Omental fat pad (tissue), 4 donors: ENCODE results near the gene DNAH11. TPM values are rescaled to one million over a fixed set of nuclear protein-coding genes. Genes with fewer than 3 reads are reported as not detected.

ENCODE experiments used
- ATAC-seq: fragments of 150-250 bp; one replicate; pipeline ENCODE4 v1.9.1; 2016; ENCODE audit warnings: mild to moderate bottlenecking, moderate library complexity; ENCODE audit not compliant: low FRiP score
- DNase-seq: peaks from one replicate; pipeline ENCODE4 v3.0.0-alpha.2; 2019; ENCODE audit warnings: low spot score
- total RNA-seq, 4 donors: library from RNA; depleted of rRNA; stranded (reverse); fragments of >200 nt; gene quantifications; one replicate each; pipeline ENCODE4 v1.1.0, GENCODE V29; 2016
- TF ChIP-seq, protein P1 (sequence below), 3 donors: fragments of 450-650 bp; IDR thresholded peaks; one replicate each; pipeline ENCODE4 v1.5.1; 2016 to 2017; ENCODE audit warnings: antibody characterized with exemption in 3 of 3, mild to moderate bottlenecking in 3 of 3, moderate library complexity in 2 of 3

DNAH11 gene
- total RNA-seq, 4 donors from 2014 or later: 0.32 to 0.88 (median 0.49) TPM

DNA sequence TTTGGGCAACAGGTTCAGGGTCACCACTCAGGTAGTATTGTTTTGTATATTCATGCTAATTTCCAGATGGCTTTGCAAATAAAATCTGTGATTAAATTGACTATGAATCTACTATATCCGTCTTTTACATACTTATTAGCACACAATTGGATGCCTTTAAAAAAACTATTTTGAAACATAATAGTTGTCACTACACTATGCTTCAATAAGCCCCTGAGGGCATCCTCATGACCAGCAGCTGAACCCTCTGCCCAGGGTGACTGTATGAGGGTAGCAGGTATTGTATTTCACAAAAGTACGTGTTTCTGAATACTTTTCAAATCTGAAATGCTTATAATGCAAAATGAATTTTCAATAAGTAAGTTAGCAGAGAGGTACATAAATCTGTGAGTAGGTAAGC, 97.3 kb downstream of the DNAH11 start:
- TF ChIP-seq, protein P1, sequence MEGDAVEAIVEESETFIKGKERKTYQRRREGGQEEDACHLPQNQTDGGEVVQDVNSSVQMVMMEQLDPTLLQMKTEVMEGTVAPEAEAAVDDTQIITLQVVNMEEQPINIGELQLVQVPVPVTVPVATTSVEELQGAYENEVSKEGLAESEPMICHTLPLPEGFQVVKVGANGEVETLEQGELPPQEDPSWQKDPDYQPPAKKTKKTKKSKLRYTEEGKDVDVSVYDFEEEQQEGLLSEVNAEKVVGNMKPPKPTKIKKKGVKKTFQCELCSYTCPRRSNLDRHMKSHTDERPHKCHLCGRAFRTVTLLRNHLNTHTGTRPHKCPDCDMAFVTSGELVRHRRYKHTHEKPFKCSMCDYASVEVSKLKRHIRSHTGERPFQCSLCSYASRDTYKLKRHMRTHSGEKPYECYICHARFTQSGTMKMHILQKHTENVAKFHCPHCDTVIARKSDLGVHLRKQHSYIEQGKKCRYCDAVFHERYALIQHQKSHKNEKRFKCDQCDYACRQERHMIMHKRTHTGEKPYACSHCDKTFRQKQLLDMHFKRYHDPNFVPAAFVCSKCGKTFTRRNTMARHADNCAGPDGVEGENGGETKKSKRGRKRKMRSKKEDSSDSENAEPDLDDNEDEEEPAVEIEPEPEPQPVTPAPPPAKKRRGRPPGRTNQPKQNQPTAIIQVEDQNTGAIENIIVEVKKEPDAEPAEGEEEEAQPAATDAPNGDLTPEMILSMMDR (IDR thresholded peaks at IDR 0.05): no peak
- DNase-seq: no peak

DNA sequence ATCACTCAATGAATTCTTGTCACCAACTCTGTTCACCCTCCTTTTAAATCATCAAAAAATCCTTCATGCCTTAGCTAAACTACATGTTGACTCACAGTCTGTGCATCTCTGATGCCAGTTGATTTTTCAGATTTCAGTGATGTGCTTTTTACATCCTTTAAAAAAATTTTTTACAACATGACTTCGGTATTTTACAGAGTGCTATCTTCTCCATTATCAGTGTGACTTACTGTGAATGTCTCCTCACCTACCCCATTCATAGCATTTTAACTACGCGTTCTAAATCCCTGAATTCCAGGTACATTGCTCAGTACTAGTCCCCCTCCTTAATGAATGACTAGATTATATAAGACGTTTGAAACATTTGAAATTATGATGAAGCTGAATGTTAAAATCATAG, 98.7 kb downstream of the DNAH11 start:
- no peak for ATAC-seq
- TF ChIP-seq, protein P1 (IDR thresholded peaks at IDR 0.05): no peak
- DNase-seq: no peak

More for the DNA sequence above, 97.3 kb downstream of the DNAH11 start:
- no peak for ATAC-seq

DNA sequence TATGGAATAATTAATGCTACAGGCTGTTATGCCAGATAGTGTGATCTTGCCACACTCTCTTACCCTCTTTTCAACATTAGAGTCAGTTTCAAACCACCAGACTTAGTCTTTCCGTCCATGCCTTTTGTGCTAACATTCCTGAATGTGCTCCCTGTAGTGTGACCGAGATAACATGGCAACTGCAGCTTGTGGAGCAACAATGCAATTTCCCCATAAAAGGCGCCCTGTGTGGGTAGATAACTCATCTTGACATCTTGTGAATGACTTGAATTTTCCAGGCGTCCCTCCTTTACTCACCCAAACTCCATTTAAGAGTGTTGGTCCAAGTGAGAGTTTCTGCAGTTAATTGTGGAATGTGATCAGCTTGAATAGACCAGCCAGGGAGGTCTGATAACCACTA, 99.6 kb downstream of the DNAH11 start:
- TF ChIP-seq, protein P1 (IDR thresholded peaks at IDR 0.05): no peak
- DNase-seq: no peak
- ATAC-seq: no peak

DNA sequence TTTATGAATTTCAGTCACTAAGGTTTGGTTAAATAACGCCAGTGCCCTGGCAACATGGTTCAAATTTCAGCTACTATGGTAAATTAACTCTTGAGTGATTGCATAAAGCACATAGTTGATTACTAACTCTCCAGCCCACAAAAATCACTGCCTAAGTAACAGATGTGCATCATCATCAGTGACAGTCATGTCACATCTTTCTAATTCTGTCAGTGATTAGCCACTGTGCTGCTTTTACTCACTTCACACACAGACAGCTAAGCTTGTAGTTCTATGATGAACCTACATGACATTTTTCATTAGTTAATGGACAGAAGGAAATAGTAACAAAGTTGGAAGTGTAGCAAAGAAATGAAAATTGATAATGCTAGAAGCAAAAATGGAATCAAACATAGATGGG, 108.9 kb downstream of the DNAH11 start:
- ATAC-seq (no peak), DNase-seq (no peak)
- TF ChIP-seq, protein P1 (IDR thresholded peaks at IDR 0.05): no peak

DNA sequence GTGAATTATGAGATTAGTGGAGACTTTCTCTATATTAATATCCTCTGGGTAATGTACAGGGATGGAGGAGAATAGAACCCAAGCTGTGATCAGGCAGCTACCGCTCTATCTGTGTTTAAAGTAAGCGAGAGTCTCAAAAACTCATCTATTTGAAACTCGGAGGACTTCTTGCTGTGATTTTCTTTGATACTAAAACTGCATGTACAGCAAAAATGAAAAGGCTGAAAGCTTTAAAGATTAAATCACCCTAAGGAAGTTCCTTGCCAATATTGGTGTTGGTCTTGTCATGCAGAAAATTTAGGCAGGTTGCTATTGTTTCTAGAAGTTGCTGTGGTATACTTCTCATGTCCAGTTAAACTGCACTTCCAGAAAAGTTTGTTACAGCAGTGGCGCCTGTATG, 110.8 kb downstream of the DNAH11 start:
- ATAC-seq: no peak
- TF ChIP-seq, protein P1 (IDR thresholded peaks at IDR 0.05): no peak
- DNase-seq: no peak

DNA sequence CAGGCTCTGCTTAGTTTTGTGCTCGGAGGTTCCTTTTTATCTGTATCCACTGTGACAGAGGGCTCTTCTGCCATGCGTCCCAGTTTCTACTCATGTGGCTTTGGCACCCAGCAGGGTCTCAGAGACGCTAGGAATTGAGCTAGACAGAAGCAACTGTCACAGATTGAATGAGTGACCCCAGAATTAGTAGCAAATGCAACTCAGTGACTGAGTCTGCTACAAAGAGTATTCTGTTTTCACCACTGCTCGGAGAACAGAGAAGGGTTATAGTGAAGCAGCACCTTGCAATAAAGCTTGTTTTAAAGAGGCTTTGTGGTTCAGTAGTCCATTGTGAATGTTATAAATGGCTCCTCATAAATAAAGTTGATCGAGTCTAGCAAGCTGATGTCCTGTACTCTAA, 113.2 kb downstream of the DNAH11 start:
- TF ChIP-seq, protein P1 (IDR thresholded peaks at IDR 0.05): no peak
- DNase-seq (no peak), ATAC-seq (no peak)

DNA sequence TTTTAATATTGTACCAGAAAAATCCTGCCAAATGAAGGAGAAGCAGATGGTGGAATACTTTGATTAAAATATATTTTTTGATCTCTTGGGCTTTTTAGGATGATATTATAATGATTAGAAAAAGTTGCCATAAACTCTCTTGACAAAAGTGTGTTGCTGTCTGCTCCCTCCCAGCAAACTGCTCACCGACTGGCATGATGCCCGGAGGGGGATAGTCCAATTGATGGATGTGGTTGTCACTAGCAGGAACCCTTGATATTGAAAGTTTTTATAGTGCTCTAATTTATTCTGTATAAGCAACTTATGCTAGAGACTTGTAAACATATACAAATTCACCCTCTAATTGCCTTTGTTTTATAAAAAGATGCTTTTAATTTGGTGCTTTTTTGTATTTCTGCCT, 114.0 kb downstream of the DNAH11 start:
- no peak for ATAC-seq
- TF ChIP-seq, protein P1 (IDR thresholded peaks at IDR 0.05): no peak

More for the DNA sequence above, 114.0 kb downstream of the DNAH11 start:
- DNase-seq: no peak
